ENCODE measurements around the gene CLOCK. TPM values are rescaled to one million over a fixed set of nuclear protein-coding genes. Genes with fewer than 3 reads are reported as not detected.

The CLOCK gene
- polyA plus RNA-seq, 1 of the 3 experiments (the other 2 are of a cell fraction): 4.2 TPM

DNA sequence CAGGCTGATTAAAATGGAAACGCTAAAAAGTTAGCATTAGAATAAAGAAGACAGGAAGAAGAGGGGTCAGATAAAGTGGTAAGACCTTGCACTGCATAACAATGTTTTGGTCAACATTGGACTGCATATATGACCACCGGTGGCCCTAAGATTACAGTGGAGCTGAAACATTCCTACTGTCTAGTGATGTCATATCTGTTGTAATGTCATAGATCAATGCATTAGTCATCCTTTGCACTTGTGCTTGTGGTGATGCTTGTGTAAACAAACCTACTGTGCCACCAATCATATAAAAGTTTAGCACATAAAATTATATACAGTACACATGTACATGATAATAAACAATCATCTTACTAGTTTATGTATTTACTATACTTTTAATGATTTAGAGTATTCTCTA is 78.0 kb downstream of the CLOCK start:
- H3K79me2 ChIP-seq (ENCODE audit: insufficient read depth): no peaks in the 10 kb centered on the region
- peaks cover 34 to 54% of the 10 kb centered on the region in 2 experiments for H3K36me3 ChIP-seq (replicated peaks in 1 of 2; ENCODE audit: control insufficient read depth in 1 of 2, insufficient read depth in 2 of 2, low read length in 1 of 2)
- no peak overlapping the region for H3K4me2 ChIP-seq
- TF ChIP-seq SIN3A (IDR thresholded peaks at IDR 0.05; ENCODE audit: borderline replicate concordance, low read depth, low read length): no peak
- TF ChIP-seq, protein P1, sequence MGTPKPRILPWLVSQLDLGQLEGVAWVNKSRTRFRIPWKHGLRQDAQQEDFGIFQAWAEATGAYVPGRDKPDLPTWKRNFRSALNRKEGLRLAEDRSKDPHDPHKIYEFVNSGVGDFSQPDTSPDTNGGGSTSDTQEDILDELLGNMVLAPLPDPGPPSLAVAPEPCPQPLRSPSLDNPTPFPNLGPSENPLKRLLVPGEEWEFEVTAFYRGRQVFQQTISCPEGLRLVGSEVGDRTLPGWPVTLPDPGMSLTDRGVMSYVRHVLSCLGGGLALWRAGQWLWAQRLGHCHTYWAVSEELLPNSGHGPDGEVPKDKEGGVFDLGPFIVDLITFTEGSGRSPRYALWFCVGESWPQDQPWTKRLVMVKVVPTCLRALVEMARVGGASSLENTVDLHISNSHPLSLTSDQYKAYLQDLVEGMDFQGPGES (IDR thresholded peaks at IDR 0.05; ENCODE audit: low read depth, low read length): no peak
- TF ChIP-seq, protein P2, sequence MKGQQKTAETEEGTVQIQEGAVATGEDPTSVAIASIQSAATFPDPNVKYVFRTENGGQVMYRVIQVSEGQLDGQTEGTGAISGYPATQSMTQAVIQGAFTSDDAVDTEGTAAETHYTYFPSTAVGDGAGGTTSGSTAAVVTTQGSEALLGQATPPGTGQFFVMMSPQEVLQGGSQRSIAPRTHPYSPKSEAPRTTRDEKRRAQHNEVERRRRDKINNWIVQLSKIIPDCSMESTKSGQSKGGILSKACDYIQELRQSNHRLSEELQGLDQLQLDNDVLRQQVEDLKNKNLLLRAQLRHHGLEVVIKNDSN (IDR thresholded peaks at IDR 0.05; ENCODE audit: borderline replicate concordance, low read depth): no peak
- TF ChIP-seq TAF1 (IDR thresholded peaks at IDR 0.05; ENCODE audit: borderline replicate concordance, low read depth, low read length): no peak
- TF ChIP-seq ELF1 (IDR thresholded peaks at IDR 0.05): no peak
- no peak for TF ChIP-seq MXI1 (IDR thresholded peaks at IDR 0.05; ENCODE audit: low read depth, low read length)
- no peak for TF ChIP-seq FOSL2 (IDR thresholded peaks at IDR 0.05; ENCODE audit: borderline replicate concordance, low read depth)
- no peak for TF ChIP-seq EP300 (IDR thresholded peaks at IDR 0.05; ENCODE audit: borderline replicate concordance in 1 of 2, low read depth in 1 of 2, low read length in 1 of 2)
- no peak for TF ChIP-seq TCF12 (IDR thresholded peaks at IDR 0.05)
- TF ChIP-seq EZH2phosphoT487 (IDR thresholded peaks at IDR 0.05; ENCODE audit: borderline replicate concordance, low read depth): no peak
- no peak for TF ChIP-seq NRF1 (IDR thresholded peaks at IDR 0.05; ENCODE audit: low read depth, low read length)
- no peak for TF ChIP-seq RCOR1 (IDR thresholded peaks at IDR 0.05; ENCODE audit: low read length)
- no peak overlapping the region for H2AFZ ChIP-seq (ENCODE audit: low read depth)
- H3K27ac ChIP-seq (ENCODE audit: low read depth in 2 of 2, low read length in 1 of 2): no peak overlapping the region
- no peaks in the 10 kb centered on the region for H3K4me1 ChIP-seq (ENCODE audit: control insufficient read depth in 1 of 2, insufficient read depth in 2 of 2, low read depth in 1 of 2, low read length in 1 of 2)
- no peaks in the 10 kb centered on the region for H3K9me2 ChIP-seq
- peaks cover 7% of the 10 kb centered on the region for H3F3A ChIP-seq (replicated peaks; ENCODE audit: insufficient read depth)
- ChIA-PET CTCF (interaction anchor here (0.8 to 1.4 kb wide), 2 partner anchors 57 to 966 kb away, joined by 3 read pairs; no protein-coding TSS in a partner anchor), POLR2A (no interaction called here)
- H4K20me1 ChIP-seq (ENCODE audit: insufficient read depth): no peaks in the 10 kb centered on the region
- 93% methylated on average over 2 of the region's 2 CpGs for WGBS (ENCODE audit: low lambda C conversion rate)
- no peaks in the 10 kb centered on the region for H3K9me3 ChIP-seq
- no peak overlapping the region for H3K4me3 ChIP-seq (ENCODE audit: low read depth in 2 of 2, low read length in 1 of 2)
- H3K9ac ChIP-seq: no peak overlapping the region
- no peaks in the 10 kb centered on the region for H3K27me3 ChIP-seq (ENCODE audit: insufficient read depth)
- no peak for DNase-seq

DNA sequence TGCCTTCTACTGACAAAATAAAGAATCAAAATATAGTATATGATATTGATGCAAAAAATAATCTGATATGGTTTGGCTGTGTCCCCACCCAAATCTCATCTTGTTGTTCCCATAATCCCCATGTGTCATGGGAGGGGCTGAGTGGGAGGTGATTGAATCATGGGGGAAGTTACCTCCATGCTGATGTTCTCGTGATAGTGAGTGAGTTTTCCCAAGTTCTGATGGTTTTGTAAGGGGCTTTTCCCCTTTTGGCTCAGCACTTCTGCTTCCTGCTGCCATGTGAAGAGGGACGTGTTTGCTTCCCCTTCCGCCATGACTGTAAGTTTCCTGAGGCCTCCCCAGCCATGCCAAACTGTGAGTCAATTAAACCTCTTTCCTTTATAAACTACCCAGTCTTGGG is 80.7 kb downstream of the CLOCK start:
- no peaks in the 10 kb centered on the region for H3K9me3 ChIP-seq
- H3K36me3 ChIP-seq (replicated peaks in 1 of 2; ENCODE audit: control insufficient read depth in 1 of 2, insufficient read depth in 2 of 2, low read length in 1 of 2): peaks cover 28 to 48% of the 10 kb centered on the region in 2 experiments
- POLR2A ChIA-PET: no interaction called here
- no peak overlapping the region for H3K27ac ChIP-seq (ENCODE audit: low read depth in 2 of 2, low read length in 1 of 2)
- H3K79me2 ChIP-seq (ENCODE audit: insufficient read depth): no peaks in the 10 kb centered on the region
- H2AFZ ChIP-seq (ENCODE audit: low read depth): no peak overlapping the region
- H3K4me2 ChIP-seq: no peak overlapping the region
- H3K9ac ChIP-seq: no peak overlapping the region
- no peaks in the 10 kb centered on the region for H3K4me1 ChIP-seq (ENCODE audit: control insufficient read depth in 1 of 2, insufficient read depth in 2 of 2, low read depth in 1 of 2, low read length in 1 of 2)
- 86% methylated on average over 3 of the region's 3 CpGs for WGBS (ENCODE audit: low lambda C conversion rate)
- H3K9me2 ChIP-seq: no peaks in the 10 kb centered on the region
- peaks cover 7% of the 10 kb centered on the region for H3F3A ChIP-seq (replicated peaks; ENCODE audit: insufficient read depth)
- no peaks in the 10 kb centered on the region for H3K27me3 ChIP-seq (ENCODE audit: insufficient read depth)
- H4K20me1 ChIP-seq (ENCODE audit: insufficient read depth): no peaks in the 10 kb centered on the region
- CTCF ChIA-PET: interaction anchor here (0.6 kb wide), 1 partner anchor 194 kb away, joined by 3 read pairs; no protein-coding TSS in a partner anchor
- TF ChIP-seq, protein P3, sequence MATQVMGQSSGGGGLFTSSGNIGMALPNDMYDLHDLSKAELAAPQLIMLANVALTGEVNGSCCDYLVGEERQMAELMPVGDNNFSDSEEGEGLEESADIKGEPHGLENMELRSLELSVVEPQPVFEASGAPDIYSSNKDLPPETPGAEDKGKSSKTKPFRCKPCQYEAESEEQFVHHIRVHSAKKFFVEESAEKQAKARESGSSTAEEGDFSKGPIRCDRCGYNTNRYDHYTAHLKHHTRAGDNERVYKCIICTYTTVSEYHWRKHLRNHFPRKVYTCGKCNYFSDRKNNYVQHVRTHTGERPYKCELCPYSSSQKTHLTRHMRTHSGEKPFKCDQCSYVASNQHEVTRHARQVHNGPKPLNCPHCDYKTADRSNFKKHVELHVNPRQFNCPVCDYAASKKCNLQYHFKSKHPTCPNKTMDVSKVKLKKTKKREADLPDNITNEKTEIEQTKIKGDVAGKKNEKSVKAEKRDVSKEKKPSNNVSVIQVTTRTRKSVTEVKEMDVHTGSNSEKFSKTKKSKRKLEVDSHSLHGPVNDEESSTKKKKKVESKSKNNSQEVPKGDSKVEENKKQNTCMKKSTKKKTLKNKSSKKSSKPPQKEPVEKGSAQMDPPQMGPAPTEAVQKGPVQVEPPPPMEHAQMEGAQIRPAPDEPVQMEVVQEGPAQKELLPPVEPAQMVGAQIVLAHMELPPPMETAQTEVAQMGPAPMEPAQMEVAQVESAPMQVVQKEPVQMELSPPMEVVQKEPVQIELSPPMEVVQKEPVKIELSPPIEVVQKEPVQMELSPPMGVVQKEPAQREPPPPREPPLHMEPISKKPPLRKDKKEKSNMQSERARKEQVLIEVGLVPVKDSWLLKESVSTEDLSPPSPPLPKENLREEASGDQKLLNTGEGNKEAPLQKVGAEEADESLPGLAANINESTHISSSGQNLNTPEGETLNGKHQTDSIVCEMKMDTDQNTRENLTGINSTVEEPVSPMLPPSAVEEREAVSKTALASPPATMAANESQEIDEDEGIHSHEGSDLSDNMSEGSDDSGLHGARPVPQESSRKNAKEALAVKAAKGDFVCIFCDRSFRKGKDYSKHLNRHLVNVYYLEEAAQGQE (IDR thresholded peaks at IDR 0.05; ENCODE audit: low read depth, low read length): no peak
- TF ChIP-seq RAD21 (IDR thresholded peaks at IDR 0.05; ENCODE audit: low read length) (no peak), NFIC (IDR thresholded peaks at IDR 0.05; ENCODE audit: borderline replicate concordance) (no peak), RFX5 (IDR thresholded peaks at IDR 0.05; ENCODE audit: low read length) (no peak), SMC3 (IDR thresholded peaks at IDR 0.05; ENCODE audit: low read depth, low read length) (no peak), FOXJ3 (CRISPR knock-in tag; IDR thresholded peaks at IDR 0.05) (no peak), FOSL2 (IDR thresholded peaks at IDR 0.05; ENCODE audit: borderline replicate concordance, low read depth) (no peak), RXRA (IDR thresholded peaks at IDR 0.05; ENCODE audit: borderline replicate concordance, low read depth) (no peak), ELF1 (IDR thresholded peaks at IDR 0.05) (no peak)
- DNase-seq: no peak
- no peak overlapping the region for H3K4me3 ChIP-seq (ENCODE audit: low read depth in 2 of 2, low read length in 1 of 2)
